ENCODE results near the gene RUSC1. TPM values are rescaled to one million over a fixed set of nuclear protein-coding genes. Genes with fewer than 3 reads are reported as not detected.

The RUSC1 gene
- total RNA-seq, 6 donors from 2014 or later: 21.4 to 41.9 (median 31.2) TPM

DNA sequence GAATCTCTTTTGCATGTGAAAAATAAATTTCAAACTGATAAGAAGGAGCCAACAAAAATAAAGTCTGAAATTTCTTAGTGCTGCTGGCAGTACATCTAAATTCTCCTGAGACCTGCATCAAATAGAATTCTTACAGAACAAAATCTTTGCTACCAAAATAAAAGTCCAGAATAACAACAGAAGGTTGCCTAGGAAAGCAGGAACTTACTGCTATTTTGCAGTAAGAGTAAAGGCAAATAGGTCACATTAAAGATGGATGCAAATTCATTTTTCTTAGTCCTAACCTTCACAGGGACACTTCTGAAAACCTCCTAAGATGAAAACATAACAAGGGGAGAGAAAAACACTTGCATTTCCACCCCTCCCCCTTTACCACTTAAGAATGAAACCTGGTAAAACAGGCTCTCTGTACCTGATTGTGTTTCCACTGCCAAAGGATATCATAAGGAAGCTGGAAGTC, 59.0 kb downstream of the RUSC1 start:
- Histone ChIP-seq H3K9me3 (no peaks in the 10 kb centered on the region), H3K27me3 (no peaks in the 10 kb centered on the region), H3K36me3 (peaks cover 10 to 61% (median 33%) of the 10 kb centered on the region in 4 donors), H3K27ac (peak overlapping the region in 1 of 4 donors; percentile 15), H3K4me3 (no peak overlapping the region), H3K4me1 (peaks cover 0 to 10% (median 5%) of the 10 kb centered on the region in 4 donors)
- DNase-seq: no peak
- peak; percentile 26 to 85 for ATAC-seq (ENCODE audit: low FRiP score in 2 of 2)
- TF ChIP-seq CTCF (IDR thresholded peaks at IDR 0.05) (no peak), POLR2AphosphoS5 (IDR thresholded peaks at IDR 0.05) (no peak), POLR2A (IDR thresholded peaks at IDR 0.05) (no peak), EP300 (IDR thresholded peaks at IDR 0.05) (no peak)

Small RNAs within 50 kb of the gene (small RNA-seq; reads per million reads assigned to genes)
- gene RNU6-106P: 0 reads per million in 4 donors

Other genes starting within 250 kb of the RUSC1 start
- gene EFNA3, start 242.1 kb upstream of the RUSC1 start, total RNA-seq: 1 to 10 TPM in 4 of 6 donors, under 1 TPM in 2; 0.33 to 2.1 (median 1.4) TPM
- gene EFNA1, start 193.0 kb upstream of the RUSC1 start, total RNA-seq: 100 to 1,000 TPM; 131 to 226 (median 164) TPM
- 10 to 100 TPM; 19.9 to 49.9 (median 42.7) TPM for gene SLC50A1, start 185.0 kb upstream of the RUSC1 start, total RNA-seq
- gene DPM3, start 180.4 kb upstream of the RUSC1 start, total RNA-seq: 100 to 1,000 TPM in 2 of 6 donors, 10 to 100 TPM in 3, not detected in 1; 25.1 to 112 (median 67.5) TPM
- gene KRTCAP2, start 147.6 kb upstream of the RUSC1 start, total RNA-seq: 100 to 1,000 TPM in 4 of 6 donors, 10 to 100 TPM in 2; 47.1 to 166 (median 131) TPM
- gene TRIM46, start 147.0 kb upstream of the RUSC1 start, total RNA-seq: under 1 TPM in 3 of 6 donors, not detected in 3; 0.30 to 0.64 (median 0.57) TPM
- gene THBS3, start 113.0 kb upstream of the RUSC1 start, total RNA-seq: 10 to 100 TPM; 18.3 to 97.4 (median 27.6) TPM
- 10 to 100 TPM; 23.0 to 68.4 (median 37.4) TPM for gene MTX1, start 112.2 kb upstream of the RUSC1 start, total RNA-seq
- gene ENTREP3, start 65.4 kb upstream of the RUSC1 start, total RNA-seq: 10 to 100 TPM in 5 of 6 donors, 1 to 10 TPM in 1; 9.3 to 30.3 (median 20.6) TPM
- gene SCAMP3, start 58.5 kb upstream of the RUSC1 start, total RNA-seq: 10 to 100 TPM; 61.5 to 96.1 (median 70.4) TPM
- 10 to 100 TPM; 32.7 to 92.2 (median 48.1) TPM for gene CLK2, start 47.4 kb upstream of the RUSC1 start, total RNA-seq
- 1 to 10 TPM; 1.1 to 6.3 (median 2.6) TPM for gene HCN3, start 43.4 kb upstream of the RUSC1 start, total RNA-seq
- under 1 TPM in 2 of 6 donors, not detected in 4; 0.14 to 0.17 TPM for gene PKLR, start 19.5 kb upstream of the RUSC1 start, total RNA-seq
- 100 to 1,000 TPM; 129 to 256 (median 179) TPM for gene FDPS, start 12.0 kb upstream of the RUSC1 start, total RNA-seq
- gene ASH1L, start 241.9 kb downstream of the RUSC1 start, total RNA-seq: 10 to 100 TPM; 43.5 to 68.8 (median 55.1) TPM